Amygdala (tissue), 56 donors: Measurements from ENCODE around the gene COX6A1.
"Not testable (repeated sequence)": the region's sequence is repeated elsewhere in the genome, so short reads cannot be mapped to it uniquely, and the experiment has no call there.

Source experiments
- DNase-seq, 56 donors: peaks; one replicate each; lab custom pipeline; 2025; lab: John Stamatoyannopoulos, UW

The COX6A1 gene

DNA sequence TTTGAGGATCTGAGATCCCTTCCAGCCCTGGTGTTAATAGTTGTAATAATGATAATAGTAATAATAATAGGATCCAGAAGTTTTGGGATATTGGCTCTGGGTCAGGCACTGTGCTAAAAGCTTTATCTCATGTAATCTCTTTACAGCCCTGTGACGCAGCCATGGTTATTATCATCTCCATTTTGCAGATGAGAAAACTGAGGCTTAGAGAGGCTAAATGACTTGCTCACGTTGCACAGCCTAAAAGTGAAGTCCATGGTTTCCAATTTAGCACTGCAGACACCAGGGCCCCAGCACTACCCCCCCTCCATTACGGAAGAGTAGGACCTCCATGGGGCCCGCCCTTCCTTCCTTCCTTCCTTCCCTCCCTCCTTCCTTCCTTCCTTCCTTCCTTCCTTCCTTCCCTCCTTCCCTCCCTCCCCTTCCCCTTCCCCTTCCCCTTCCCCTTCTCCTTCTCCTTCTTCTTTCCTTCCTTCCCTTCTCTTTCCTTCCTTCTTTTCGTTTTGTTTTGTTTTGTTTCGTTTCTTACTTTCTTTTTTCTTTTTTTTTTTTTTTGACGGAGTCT is 14.9 kb upstream of the COX6A1 start:
- no peak for DNase-seq

DNA sequence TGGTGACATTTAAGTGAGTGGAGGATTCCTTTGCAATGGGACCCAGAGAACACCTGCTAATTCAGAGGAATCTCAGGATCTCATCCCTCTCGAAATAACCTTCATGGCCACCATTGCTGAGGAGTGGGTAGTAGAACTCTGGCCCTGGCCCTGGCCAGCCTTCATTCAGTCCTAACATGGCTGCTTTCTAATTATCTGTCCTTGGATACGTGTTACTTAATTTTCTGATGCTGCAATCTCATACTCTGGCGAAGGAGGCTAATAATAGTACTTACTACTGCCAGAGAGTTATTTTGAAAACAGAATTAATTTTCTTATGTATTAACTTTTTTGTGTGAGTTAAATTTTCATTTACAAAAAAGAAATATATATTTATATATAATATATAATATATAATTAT is 12.1 kb upstream of the COX6A1 start:
- no peak for DNase-seq

DNA sequence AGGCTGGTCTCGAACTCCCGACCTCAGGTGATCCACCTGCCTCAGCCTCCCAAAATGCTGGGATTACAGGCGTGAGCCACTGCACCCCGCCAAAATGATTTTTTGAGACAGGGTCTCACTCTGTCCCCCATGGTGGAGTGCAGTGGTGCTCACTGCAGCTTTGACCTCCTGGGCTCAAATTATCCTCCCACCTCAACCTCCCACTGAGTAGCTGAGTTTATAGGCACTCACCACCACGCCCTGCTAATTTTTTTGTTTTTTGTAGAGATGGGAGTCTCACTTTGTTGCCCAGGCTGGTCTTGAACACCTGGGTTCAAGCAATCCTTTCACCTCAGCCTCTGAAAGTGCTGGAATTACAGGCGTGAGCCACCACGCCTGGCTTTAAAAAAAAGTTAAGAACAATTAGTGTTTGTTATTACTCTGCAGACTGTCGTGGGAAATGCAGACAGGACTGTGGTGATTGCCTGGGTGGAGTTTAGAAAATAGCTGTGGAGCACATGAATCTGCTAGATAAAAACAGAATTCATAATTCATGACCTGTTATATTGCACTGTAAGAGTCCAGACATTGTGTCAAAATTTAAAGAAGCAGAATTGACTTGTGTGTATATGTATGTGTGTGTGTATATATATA is 9.2 kb upstream of the COX6A1 start:
- no peak for DNase-seq

DNA sequence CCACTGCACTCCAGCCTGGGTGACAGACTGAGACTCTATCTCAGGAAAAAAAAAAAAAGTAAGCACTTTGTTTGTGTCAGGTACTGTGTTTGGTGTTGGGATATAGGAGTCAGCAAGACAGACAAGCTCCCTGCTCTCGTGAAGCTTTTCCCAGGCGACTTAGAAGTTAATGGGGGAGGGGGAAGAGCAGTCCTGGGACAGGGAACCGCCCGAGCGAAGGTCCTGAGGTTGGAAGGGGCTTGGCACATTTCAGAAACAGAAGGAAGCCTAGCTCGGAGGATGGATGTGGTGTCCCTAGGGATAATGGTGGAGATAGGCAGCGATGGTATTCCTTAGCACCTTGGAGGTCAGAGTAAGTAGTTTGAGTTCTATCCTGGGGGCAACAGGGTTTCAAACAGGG is 8.5 kb upstream of the COX6A1 start:
- DNase-seq: no peak

DNA sequence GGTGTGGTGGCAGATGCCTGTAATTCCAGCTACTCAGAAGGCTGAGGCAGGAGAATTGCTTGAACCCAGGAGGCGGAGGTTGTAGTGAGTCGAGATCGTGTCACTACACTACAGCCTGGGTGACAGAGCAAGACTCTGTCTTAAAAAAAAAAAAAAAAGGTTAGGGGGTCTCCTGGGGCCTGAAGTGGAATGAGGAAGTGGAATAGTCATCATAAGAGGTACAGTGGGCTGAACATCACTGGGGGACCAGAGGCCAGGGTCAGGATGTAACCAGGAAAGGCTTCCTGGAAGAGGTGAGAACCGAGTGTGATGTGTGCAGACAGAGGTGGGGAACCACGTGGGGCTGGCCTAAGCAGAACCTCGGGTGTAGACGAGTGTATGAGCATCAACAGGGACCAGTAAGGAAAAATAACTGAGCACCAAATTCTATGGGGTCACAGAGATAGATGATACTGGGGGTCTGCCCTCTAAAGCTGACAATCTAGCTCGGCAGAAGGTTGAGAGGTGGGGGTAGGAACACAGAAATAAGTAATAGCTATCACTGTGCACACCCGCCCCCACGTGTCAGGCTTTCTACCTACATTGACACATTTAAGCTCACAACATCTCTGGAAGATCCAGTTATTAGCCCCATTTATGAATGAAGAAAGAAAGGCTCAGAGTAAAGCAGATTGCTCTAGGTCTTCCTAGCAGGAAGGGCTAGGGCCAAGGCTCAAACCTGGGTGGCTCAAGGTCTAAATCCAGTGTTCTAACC is 5.0 kb upstream of the COX6A1 start:
- no peak for DNase-seq

DNA sequence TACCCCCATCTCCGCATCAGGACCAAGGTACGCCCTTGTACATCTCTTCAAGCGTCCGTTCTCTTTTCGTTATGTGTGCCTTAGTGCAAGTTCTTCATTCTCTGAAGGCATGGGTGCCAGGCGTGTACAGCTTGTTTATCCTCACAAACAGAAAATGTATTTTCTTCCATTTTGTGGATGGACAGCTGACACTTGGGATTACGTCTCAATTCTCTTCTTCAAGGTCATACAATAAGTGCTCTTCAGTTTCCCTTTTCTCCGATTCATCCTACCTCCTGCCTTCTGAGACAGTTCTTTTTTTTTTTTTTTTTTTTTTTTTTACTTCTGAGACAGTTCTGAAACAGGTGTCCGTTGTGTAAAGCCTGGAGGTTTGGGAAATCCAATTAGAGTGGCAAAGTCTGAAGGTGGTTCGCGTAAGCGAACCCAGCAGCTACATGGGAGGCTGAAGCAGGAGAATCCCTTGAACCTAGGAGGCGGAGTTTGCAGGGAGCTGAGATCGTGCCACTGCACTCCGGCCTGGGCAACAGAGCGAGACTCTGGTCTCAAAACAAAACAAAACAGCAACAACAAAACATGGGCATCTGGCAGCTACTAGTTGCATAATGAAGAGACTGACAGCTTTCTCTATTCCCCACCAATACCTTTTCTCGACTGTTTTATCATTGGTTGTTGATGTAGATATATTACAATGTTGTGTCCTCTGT is 734 bp downstream of the COX6A1 start:
- no peak for DNase-seq

DNA sequence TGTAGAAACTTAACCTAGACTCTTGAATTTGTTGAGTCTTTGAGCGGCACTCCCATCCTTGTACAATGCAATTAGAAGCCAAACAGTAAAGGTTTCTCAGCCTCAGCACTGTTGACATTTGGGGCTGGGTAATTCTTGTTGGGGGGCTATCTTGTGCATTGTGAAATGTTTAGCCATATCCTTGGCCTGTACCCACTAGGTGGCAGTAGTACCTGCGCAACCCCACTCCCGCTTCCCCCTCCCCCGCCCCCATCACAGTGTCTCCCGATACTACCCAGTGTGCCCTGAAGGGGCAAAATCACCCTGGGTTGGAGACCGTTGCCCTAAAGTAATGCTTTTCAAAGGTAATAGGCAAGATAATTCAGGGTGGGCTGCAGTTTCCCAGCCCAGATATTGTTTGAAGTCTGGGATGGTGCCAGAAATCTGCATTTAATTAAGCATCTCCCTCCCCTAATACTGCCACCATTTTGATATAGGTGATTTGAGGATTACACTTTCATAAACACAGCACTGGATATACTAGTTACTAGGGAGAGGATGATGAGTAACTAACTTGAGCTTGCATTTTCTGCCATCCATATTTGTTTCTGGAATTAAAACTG is 1.8 kb downstream of the COX6A1 start:
- DNase-seq: peak in 39 of 56 donors; percentile 1 to 44 (median 8)

DNA sequence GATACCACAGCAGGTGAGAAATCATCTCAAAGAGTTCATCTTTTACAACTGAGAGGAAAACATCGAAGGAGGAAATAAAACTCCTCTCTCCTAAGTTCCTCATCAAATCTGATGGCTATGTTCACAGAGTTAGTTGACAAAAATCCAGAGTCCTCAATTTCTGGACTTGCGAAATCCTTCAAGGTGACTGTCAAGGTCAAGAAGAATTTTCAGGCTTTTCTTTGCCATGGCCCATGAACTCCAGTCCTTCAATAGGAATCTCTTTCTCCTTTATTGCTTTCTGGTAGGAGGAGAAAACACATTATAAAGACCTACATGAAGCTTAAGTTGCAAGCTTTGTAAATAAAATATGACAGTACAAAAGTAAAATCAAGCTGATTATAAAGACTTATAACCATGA is 6.8 kb downstream of the COX6A1 start:
- no peak for DNase-seq

DNA sequence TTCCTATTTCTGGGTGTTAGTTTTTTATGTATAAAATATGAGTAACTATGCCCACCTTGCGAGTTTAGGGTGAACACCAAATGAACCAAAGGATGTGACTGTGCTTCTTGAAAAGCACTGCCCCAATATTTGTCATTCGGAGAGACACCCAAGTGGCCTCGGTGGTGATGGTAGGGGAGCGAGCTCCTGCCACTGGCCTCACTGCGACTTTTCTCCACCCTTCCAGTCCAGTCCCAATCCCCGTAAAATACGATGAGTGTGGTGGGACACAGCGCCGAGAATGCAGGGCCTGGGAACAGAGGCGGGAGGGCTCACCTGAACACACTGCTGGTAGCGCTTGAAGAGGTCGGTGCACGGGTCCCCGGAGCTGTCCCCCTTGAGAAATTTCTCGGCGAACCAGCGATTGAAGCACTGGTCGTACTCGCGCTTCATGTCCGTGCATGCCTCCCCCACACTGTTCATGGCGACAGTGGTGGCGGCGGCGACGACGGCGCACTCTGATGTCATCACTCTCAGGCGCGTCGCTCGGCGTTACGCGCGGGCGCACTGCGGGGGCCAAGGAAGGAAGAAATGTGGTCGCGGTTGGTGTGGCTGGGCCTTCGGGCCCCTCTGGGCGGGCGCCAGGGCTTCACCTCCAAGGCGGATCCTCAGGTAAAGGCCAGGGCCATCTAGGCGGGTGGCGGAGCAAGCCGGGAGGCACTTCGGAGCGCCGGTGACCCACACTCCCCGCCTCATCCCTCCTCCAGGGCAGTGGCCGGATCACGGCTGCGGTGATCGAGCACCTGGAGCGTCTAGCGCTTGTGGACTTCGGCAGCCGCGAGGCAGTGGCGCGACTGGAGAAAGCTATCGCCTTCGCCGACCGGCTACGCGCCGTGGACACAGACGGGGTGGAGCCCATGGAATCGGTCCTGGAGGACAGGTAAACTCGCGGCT is 8.3 kb downstream of the COX6A1 start, which contains the start of the genes GATC and TRIAP1:
TSS of gene GATC (plus strand) at position 534 of the 933 bp plus-strand sequence. CDS start at position 571, 37 bp downstream.
TSS of gene TRIAP1 (minus strand) at position 474 of the 933 bp plus-strand sequence. CDS start at position 462, 12 bp downstream.
- peak; percentile 7 to 89 (median 73) for DNase-seq

DNA sequence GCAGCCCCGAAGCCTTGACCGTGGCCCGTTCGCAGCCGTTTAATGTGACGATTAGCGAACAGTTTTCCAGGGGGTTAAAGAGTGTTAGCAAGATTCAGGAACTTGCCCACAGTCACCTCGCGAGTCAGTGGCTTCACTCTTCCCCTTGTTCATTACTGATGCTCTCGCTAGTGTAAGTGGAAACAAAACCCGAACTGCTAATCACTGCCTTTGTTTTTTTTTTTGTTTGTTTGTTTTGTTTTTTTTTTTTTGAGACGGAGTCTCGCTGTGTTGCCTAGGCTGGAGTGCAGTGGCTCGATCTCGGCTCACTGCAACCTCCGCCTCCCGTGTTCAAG is 8.9 kb downstream of the COX6A1 start:
- not testable (repeated sequence) for DNase-seq

DNA sequence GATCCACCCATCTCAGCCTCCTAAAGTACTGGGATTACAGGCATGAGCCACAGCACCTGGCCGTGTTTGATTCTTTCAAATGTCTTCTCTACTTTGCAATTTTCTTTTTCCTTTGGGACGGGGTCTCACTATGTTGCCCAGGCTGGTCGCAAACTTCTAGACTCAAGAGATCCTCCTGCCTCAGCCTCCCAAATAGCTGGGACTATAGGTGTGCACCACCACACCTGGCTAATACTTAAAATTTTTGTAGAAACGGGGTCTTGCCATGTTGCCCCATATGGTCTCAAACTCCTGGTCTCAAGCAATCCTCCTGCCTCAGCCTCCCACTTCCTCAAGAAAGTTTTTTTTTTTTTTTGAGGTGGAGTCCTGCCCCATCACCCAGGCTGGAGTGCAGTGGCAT is 10.1 kb downstream of the COX6A1 start:
- no peak for DNase-seq

DNA sequence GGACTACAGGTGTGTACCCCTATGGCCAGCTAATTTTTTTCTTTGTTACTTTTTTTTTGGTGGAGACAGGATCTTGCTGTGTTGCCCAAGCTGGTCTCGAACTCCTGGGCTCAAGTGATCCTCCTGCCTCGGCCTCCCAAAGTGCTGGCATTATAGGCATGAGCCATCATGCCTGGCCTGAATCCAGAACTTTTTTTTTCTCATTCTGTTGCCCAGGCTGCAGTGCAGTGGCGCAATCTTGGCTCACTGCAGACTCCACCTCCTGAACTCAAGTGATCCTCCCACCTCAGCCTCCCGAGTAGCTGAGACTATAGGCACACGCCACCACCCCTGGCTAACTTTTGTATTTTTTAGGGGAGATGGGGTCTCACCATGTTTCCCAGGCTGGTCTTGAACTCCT is 14.6 kb downstream of the COX6A1 start:
- DNase-seq: not testable (repeated sequence)

DNA sequence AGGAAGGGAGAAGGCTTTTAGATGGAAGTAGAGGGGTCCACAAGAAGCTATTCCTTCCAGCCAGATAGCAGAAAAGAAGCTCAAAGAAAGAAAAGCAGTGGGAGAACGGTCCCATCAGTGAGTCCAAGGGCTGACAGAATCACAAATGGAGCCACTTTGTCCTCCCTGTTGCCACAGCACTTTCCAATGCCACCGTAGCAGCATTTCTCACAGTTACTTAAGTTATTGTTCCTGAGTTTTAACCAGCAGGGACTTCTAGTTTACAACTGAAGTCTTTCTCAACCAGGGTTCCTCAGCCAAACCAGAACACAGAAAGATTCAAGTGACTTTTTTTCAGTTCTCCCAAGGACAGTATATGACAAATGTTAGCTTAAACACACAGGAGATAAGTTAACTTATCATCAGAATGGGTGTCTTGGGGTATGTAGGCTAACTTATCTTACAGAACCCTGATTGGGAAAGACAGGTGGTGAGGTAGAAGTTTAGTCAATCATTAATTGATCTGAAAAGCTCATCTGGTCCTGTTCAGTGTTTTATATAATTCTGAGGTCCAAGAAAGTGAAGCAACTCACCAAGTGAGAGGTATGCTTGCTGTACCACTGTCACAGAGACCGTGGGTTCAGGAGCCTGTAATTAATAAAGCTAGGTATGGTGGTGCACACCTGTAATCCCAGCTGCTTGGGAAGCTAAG is 15.3 kb downstream of the COX6A1 start:
- DNase-seq: no peak

DNA sequence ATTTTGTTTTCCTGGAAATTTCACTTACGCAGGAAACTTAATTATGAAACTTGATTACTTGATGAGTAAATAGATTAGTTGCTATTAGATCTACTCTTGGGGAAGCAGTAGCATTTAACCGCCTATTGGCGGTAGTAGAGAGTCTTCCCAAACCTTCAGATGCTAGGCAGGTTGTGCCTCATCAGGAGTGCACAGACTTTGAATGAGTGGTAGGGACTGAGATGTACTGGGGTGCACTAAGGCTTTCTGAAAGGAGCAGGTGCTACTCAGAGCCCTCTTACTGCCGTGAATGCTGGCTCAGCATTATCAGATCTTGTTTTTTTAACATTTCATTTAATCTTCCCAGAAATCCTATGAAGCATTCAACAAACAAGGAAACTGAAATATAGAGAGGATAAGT is 16.1 kb downstream of the COX6A1 start:
- no peak for DNase-seq

DNA sequence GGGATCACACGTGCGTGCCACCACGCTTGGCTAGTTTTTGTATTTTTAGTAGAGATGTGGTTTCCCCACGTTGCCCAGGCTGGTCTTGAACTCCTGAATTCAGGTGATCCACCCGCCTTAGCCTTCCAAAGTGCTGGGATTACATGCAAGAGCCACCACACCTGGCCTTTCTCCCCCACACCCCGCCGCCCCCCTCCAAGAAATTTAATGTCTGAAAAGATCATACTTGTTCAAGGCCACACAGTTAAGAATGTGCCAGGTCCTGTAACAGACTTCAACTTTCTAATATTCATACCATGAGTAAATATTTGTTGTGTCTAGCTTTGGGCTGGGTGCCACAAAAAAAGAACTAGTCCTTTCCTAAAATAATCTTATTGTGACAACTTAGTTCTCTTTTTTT is 17.4 kb downstream of the COX6A1 start:
- no peak for DNase-seq

DNA sequence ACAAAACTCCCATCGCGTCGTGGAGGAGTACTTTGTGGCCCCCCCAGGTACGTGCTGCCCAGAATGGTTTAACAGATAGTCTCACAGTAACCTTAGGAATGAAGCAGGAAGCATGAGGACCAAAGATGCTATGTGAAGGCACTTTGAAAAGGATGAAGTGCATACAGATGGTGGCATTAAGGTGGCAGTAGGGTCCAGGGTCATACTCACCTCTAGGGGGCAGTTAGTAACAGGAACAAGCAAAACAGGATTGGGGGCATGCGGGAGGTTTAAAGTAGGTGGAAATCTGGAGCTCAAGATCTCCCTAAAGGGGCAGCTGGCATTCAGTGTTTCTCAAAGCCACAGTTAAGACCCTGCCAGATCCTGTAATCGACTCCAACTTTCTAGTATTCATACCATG is 19.2 kb downstream of the COX6A1 start:
- DNase-seq: no peak

DNA sequence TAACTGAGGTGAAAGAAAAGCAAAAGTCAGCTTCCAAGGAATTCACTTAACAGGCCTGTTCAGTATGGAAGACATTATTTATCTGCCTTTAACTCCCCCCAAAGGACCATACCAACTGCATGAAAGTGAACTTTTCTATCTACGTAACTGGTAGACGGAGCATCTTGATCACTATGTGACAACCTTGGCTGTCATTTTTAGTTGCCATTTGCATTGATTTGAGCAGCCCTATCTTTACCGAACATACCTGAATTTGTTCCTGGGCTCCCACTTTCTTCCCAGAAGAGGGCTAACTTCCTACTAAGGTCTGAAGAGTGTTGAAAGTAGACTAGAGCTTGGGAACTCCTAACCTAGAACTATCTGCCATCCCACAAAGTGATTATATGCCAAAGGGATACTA is 22.2 kb downstream of the COX6A1 start:
- no peak for DNase-seq

DNA sequence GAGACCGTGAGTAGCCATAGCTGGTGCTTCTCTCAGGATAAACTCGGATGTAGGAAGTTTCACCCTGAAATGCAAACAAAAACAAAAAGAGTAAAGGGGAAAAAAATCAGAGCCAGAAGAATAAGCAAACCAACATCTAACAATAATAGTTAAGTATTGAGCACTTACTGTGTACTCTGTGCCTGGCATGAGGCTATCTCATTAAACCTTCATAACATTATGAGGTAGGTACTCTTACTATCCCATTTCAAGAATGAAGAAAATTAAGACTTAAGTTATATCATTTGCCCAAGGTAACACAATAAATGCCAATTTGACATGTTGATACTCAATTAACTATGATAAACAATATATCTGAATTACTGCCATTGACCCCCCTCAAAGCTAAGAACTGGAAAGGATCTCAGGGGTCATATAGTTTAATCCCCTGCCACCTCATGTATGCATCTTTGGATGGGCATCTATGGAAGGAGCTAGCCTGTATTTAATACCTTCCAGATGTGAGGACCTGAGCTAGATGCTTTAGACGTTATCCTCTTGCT is 24.3 kb downstream of the COX6A1 start:
- DNase-seq: no peak

DNA sequence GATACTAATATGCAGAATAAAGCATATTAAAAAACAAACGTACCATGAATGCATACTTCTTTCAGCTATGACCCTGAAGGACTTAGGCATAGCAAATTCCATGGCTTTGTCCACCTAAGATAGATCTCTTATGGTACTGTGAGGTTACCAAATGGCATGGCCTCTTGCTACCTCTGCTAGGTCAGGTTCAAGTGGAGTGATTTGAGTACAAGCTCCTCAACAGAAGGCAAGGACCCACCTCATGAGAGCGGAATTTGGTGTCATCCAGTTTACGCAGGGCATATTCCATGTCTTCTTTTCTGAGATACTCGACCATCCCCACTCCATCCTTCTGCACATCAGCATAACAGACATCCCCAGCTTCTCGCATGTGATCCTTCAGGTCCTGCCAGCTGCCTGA is 25.8 kb downstream of the COX6A1 start:
- no peak for DNase-seq
